Activated naive CD4-positive, alpha-beta T cell treated with Interleukin-2 at 50 U/mL for 16 hours (primary cell): Measurements from ENCODE around the gene FUOM.

ENCODE experiments used
- DNase-seq: peaks from one replicate; pipeline ENCODE4 v3.0.0-alpha.2; 2020

The FUOM gene

GRCh38 chr10:133366130-133366478, 8.3 kb upstream of the FUOM start:
- no peak for DNase-seq

GRCh38 chr10:133365461-133366129, 7.8 kb upstream of the FUOM start:
- no peak for DNase-seq

GRCh38 chr10:133364645-133365431, 7.0 kb upstream of the FUOM start:
- no peak for DNase-seq

- no peak for DNase-seq
Observed at GRCh38 chr10:133362846-133363245, 5.0 kb upstream of the FUOM start.

GRCh38 chr10:133361773-133362441, 4.1 kb upstream of the FUOM start:
- no peak for DNase-seq

GRCh38 chr10:133361227-133361626, 3.4 kb upstream of the FUOM start:
- DNase-seq = no peak

GRCh38 chr10:133359972-133360610, 2.3 kb upstream of the FUOM start:
- DNase-seq = no peak

- no peak for DNase-seq
Observed at GRCh38 chr10:133359554-133359971, 1.7 kb upstream of the FUOM start.

GRCh38 chr10:133358925-133359310, 1.1 kb upstream of the FUOM start:
- no peak for DNase-seq

GRCh38 chr10:133358162-133358924, 524 bp upstream of the FUOM start:
- no peak for DNase-seq

- DNase-seq = no peak
Observed at GRCh38 chr10:133356549-133357284, 1.1 kb downstream of the FUOM start.

- no peak for DNase-seq
Observed at GRCh38 chr10:133355991-133356390, 1.8 kb downstream of the FUOM start.

- no peak for DNase-seq
Observed at GRCh38 chr10:133355266-133355665, 2.6 kb downstream of the FUOM start.

- no peak for DNase-seq
Observed at GRCh38 chr10:133354672-133355240, 3.1 kb downstream of the FUOM start.

GRCh38 chr10:133353988-133354605, 3.7 kb downstream of the FUOM start:
- no peak for DNase-seq

GRCh38 chr10:133353202-133353959, 4.4 kb downstream of the FUOM start:
- no peak for DNase-seq

- no peak for DNase-seq
Observed at GRCh38 chr10:133351408-133352318, 6.2 kb downstream of the FUOM start.

GRCh38 chr10:133350950-133351329, 6.9 kb downstream of the FUOM start:
- no peak for DNase-seq

GRCh38 chr10:133350283-133350949, 7.4 kb downstream of the FUOM start:
- no peak for DNase-seq
